GM19193 (cell line): ENCODE results near the gene PIP5KL1.

Experiments used
- POLR2A ChIP-seq: IDR thresholded peaks from 4 replicates; pipeline ENCODE4 v1.6.1; 2011; ENCODE audit not compliant: insufficient read depth, insufficient read length; ENCODE audit errors: extremely low read depth

The PIP5KL1 gene

DNA sequence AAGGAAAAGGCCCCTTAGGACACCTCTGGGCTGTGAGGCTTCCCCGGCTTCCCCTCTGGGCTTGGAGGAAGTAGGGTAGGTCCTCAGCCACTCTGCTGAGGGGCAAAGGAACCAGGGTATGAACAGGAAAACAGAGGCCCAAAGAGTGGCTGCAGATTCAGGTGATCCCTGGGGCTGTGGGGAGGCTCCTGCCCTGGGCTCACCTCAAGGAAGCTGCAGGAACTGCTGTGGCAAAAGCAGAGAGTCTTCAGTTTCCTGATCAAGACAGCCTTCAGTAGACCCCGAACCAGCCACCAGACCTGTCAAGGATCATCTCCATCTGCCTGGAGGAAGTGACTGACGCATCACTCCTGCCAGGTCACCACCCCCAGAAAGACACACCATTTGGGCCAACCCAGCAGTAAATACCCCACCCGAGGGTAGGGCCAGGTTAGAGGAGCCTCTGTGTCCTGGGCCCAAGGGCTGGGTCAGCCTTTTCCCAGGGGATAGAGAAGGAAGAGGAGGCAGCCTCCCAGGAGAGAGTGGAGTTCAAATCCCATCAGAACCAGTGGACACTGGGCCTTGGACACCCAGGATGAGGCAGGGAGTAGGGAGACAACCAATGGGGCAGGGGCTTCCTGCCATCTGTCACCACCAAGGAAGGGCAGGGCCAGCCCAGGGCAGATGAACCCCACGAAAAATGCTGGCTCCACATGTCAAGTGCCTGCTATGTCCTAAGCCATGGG is 25.4 kb downstream of the PIP5KL1 start:
- TF ChIP-seq POLR2A, result peak; percentile 13

DNA sequence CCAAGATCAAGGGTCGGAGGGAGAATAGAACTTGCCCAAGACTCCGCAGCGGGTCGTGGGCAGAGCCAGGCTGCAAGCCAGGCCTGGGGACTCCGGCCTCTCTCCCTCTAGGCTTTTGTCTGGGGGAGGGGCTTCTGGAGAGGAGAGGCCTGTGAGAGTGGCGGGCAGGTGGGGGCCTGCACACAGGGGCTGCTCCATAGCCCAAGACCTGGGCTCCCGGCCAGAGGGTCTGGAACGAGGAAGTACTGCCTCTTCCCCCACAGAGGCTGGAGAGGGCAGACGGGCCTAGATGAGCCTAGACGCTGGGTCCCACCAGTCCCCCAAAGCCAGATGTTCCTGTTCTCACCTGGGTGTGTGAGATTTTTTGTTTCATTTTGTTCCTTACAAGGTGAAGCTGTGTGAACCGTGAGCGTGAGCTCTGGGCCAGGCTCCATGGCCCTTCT is 26.0 kb downstream of the PIP5KL1 start:
- TF ChIP-seq POLR2A, result no peak

DNA sequence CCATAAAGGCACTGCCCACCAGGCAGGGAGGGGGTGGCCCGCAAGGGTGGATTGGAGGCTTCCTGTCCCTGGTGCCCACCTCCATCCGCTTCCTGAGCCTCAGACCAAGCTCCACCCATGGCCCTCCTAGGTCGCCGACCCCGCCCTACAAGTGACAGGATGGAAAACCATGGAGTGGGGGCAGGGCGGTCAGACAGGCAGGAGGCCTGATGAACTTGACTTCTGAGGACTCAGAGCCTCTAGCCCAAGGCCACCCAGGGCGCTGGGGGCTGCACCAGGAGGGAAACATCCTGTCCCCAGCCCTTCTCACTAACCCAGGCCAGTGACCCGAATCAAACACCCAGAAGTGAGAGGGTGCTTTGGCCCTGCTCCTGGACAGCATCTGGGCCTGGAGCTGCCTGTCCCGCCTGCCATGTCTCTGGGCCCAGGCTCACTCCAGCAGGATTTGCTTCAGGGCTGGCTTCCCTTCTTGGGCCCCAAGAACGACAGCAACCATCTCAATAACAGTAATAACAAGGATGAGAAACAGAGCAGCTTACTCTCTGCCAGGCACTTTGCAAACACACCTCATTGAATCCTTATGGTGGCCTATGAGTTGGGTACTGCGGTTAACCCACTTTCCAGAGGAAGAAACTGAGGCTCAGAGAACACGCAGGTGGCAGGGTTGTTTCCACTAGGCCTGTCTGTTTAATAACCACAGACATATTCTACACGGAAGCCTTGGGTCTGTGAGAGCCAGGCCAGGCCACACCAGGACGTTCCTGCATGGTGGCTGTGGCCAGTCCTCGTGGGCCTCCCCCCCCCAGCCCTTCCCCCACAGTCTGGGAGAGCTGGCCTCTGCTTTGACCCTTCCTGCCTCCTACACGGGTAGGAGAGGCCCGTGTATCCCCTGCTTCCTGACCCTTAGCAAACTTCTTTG is 26.8 kb downstream of the PIP5KL1 start:
- no peak for TF ChIP-seq POLR2A

DNA sequence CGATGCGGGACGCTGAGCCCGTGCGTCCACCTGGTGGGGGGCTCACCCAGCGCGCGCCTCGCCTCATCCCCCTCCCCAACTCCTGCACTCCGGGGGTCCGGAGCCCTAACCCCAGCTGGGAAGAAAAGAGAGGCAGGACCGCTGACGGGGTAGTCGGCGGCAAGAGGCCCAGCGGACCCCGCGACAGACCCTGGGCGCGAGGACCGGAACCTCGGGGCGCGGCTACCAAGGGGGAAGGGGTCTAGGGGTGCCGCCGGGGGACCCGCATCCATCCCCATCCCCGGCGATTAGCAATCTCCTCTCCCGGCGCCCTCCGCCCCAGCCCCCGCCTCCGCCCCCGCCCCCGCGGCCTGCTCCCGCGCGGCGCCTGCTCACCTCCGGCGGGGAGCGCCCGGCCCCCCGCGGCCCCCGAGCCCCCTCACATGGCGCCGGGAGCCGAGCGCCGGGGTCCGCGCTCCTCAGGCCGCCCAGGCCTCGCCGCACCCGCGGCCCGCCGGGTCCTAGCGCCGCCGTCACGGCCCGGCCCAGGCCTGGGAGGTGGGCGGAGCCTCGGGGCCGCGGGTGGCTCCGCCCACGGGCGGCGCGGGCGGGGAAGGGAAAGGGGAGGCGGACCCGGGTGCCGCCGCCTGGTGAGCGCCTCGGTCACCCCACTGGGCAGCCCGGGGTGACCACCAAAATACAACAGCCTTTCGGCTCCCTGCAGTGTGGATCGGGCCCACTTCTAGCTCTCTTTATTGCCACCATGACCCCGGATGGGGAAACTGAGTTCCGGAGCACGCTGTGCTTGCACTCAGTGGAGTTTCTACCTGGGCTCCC is 31.2 kb downstream of the PIP5KL1 start, which contains the start of gene ST6GALNAC6:
Gene ST6GALNAC6 (minus strand): TSS at position 476 of the 816 bp plus-strand sequence. CDS start 1,622 bp downstream, outside the sequence.
- peak; percentile 47 for TF ChIP-seq POLR2A

DNA sequence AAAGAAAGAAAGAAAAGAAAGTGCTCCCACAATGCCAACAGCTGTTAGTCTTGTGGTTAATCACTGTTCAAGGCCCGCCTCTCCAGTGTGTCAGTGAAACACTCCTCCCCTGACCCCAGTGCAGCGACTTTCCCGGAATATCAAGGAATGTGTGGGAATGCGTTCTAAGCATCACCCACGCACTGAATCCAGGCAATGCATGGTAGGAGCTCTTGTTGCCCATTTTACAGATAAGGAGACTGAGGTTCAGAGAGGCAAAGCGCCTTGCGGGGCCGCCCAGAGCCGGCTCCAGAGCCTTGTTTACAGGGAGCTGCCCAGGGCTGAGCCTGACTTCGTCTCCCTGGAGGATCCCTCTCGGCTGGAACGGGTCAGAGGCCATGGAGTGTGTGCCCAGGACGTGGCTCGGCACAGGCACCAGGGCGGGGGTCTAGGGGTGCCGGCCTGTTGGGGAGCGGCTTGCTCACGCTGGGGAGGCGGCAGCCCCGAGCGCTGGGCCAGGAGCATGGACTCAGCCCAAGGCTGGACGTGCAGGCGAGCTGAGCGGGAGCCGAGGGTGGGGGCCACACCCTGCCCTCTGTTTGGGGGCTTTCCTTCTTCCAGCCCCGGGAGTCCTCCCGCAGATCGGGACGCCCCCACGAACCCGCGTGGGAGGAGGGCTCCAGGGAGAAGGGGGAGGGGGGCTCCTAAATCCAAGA is 32.0 kb downstream of the PIP5KL1 start:
- TF ChIP-seq POLR2A, result no peak

DNA sequence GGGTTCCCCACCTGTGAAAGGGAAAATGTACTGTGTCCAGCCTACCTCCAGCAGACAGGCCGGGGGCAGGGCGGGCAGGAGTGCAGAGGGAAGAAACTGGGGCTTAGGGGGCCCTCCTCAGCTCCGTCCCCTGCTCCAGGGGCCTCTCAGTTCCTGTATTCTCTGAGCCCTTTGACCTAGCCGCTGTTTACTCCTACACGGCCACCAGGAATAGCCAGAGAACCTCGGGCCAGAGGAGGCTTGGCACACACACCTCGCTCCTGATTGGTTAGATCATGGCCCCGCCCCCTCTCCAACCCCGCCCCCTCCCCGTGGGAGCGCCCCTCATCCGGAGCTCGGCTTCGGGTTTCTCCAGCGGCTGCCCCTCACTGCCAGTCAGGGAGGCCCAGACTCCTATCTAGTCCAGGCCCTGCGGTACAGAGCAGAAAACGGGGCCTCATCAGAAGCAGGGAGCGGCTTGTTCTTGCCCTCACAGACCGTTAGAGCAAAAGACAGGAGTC is 33.3 kb downstream of the PIP5KL1 start:
- TF ChIP-seq POLR2A, result no peak

DNA sequence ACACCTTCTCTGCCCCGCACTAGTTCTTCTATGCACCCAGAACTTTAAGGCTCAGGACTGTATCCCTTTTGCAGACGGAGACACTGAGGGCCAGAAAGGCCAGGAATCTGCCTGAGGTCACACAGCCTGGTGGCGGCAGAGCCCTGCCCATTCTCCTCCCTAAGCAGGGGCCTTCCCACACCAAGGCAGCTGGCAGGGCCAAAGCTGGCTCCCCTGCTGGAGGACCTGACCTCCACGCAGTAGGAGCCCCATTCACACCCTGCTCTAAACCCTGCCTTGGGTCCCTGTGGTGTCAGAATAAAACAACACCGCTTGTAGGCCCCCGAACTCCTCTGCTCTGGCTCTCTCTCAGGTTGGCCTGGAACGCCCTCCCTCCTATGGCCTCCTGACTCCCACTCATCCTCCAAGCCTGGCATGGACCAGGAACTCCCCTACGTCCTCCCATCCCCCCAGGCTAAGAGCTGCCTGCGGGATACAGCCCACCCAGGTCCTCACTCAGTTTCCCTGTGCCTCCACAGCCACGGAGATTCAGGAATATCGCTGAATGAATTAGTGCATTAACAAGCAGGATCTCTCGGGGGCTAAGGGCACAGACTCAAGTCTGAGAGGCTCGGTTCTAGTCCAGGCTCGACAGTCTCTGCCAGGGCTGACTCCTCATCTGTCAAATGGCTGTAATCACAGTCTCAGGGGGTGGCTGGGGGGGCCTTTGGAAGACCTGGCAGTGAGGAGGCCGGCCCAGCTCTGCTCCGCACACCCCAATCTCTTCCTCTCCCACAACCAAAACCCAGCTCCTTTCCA is 34.0 kb downstream of the PIP5KL1 start:
- no peak for TF ChIP-seq POLR2A

DNA sequence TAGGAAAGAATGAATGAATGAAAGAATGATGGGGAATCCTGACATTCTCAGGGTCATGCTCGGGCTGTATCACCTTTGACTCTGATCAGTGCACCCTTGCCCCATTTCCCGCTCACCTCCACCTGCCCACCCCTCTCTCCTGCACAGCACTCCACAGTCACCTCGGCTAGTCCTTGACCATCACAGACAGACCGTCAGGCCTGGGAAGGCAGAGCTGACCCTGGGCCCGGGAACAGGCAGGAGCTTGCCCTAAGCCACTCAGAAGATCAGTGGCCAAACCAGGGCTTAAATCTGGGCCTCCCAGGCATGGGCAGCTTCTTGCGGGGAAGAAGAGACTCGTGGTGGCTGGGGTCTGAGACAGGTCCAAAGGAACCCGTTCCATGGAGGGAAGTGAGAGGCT is 34.8 kb downstream of the PIP5KL1 start:
- no peak for TF ChIP-seq POLR2A

DNA sequence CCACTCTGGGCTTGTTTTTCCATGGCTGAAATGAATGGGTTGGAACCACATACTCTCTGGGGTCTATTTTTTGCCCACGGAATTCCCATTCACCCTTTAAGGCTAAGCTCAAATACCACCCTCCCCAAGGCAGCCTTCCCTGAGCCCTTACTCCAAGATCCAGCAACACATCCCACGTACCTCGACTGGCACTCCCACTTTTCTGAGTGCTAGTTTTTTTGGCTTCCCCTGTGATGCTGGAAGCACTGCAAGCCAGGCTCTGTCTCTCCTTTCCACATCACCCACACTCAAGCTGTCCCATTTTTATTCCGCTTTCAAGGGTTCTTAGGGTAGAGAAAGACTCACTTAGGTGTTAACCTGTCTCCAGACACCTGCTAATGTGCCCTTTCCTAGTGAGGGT is 37.2 kb downstream of the PIP5KL1 start:
- no peak for TF ChIP-seq POLR2A

DNA sequence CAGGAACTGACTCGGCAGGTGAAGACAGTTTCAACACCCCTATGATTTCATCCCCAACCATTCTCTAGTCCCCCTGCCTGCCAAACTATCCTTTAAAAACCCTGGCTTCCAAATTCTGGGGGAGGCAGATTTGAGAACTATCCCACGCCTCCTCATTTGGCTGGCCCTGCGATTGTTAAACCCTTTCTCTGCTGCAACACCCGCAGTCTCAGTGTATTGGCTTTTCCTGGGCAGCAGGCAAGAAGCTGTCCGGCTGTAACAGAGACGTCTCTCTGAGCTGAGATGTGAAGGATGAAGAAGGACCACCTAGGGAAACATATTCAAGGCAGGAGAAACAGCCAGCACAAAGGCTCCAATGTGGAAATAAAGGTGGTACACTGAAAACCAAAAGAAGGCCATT is 37.7 kb downstream of the PIP5KL1 start:
- no peak for TF ChIP-seq POLR2A

DNA sequence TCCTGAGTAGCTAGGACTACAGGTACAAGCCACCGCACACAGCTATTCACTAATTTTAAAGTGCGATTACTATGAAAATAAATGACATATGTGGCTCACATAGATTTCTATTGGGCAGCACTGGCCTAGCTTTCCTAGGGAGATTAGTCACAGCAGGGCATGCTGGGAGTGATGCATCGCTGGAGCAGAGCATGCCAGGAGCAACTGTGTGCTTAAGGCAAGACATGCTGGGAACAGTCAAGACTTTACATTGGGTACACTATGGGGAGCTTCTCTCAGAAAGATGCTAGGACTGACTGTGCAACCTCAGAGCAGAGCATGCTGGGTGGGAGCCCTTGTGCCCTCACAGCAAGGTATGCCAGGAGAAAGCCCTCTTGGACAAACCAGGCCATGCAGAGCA is 40.5 kb downstream of the PIP5KL1 start:
- no peak for TF ChIP-seq POLR2A

DNA sequence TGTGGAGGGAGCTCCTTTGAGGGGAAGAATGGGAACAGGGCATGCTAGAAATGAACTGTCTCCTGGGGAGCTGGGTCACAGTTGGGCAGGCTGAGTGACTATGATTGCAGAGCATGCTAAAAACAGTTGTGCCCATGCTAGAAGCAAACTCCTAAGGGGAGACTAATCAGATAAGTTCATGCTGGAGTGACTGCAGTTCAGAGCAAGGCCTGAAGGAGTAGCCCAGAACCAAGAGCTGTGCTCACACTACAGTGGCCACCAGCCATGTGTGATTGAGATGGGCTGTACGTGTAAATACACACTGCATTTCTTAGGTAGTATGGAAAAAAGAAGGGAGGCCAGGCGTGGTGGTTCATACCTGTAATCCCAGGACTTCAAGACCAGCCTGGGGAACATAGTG is 42.8 kb downstream of the PIP5KL1 start:
- no peak for TF ChIP-seq POLR2A

DNA sequence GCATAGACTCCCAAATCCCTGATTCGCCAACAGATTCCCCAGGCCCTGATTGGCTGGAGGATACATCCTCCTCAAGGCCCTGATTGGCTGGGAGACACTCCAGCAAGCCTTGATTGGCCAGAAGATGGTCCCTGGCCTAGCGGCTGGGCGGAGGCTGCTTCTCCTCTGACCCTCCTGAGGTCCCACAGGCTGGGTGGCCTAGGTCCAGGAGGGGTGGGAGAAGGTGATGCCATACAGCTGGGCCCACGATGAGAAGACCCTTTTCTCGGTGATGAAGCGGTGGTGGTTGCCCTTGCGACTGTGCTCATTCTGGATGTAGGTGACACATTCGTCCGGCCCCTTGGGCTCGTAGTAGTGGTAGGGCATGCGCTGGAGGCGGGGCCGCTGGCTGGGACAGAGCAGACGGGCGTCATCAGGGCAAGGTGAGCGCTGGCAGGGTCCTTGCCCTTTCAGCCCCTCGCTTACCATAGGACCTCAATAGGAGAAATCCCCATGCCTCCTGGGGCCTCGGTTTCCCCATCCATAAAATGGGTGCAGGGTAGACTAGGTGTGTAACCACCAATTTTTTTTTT is 44.1 kb downstream of the PIP5KL1 start:
- no peak for TF ChIP-seq POLR2A
